Activated T-helper 9 cell treated with anti-CD3 and anti-CD28 coated beads, Interleukin-2, amount 50 U/mL, for 16 hours (primary cell): ENCODE measurements around the gene RNF40.

ENCODE experiments used
- DNase-seq: peaks from one replicate; pipeline ENCODE4 v3.0.0-alpha.2; 2020; ENCODE audit warnings: low read depth

RNF40 gene

GRCh38 chr16:30740364-30741251 is 21.5 kb upstream of the RNF40 start:
- no peak for DNase-seq

DNA sequence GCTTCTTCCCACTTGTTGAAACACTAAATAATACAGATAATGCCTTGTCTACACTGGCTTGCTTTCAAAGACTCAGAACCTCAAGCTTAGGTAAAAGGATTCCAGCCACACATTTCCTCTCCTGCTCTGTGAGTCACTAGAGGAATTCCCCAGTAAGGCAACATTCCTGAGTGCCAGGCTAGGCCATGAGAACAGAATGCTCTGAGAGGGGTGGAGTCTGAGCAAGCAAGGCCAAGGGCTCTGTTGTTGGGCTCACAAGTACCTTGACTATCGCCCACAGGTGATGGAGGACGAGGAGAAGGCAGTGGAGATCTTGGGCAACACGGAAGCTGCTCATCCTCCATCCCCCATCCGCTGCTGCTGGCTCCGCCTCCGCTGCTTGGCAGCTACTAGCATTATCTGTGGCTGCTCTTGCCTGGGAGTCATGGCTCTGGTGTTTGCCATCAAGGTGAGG is 20.6 kb upstream of the RNF40 start:
- no peak for DNase-seq

- no peak for DNase-seq
Measured at GRCh38 chr16:30743716-30744115, 18.4 kb upstream of the RNF40 start.

DNA sequence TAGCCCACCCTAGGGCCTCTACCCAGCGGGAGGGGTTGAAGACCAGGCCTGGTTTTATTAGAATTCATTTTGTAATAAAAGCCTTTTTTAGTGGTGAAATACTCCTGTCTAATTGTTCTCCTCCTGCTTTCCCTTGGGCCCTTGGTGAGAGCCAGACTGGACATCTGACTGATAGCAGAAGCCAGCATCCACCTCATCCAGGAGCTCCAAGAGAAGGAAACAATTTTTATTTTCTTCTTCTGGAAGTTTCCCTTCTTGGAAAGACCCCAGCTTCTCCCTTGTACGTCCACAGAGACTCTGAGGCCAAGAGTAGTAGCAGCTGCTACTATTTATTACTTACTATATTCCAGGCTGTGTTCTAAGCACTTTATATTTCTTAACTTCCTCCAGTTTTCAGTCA is 17.9 kb upstream of the RNF40 start:
- DNase-seq, result no peak

GRCh38 chr16:30745082-30745481 is 17.0 kb upstream of the RNF40 start:
- no peak for DNase-seq

- DNase-seq, result no peak
Measured at GRCh38 chr16:30746638-30747175, 15.4 kb upstream of the RNF40 start.

DNA sequence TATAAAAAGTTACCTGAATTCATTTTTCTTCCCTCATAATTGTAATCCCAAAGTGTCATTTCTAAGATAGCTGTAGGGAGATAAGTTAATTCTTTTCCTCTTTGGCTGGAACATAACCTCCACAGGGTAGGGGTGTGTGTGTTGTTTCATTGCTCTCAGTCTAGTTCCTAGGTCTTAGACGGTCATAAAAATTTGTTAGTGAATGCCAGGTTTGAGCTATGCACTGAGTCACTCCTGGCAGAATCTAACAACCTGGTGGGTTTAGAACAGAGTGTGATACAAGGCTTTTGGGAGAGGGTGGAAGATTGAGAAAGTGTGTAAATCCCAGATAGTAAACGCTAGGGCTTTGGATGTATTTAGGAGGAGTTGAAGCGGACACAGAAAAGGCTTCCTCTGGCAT is 14.8 kb upstream of the RNF40 start:
- no peak for DNase-seq

GRCh38 chr16:30747799-30748633 is 14.1 kb upstream of the RNF40 start, which contains the start of gene PHKG2:
TSS of gene PHKG2 (plus strand) at chr16:30748425. CDS start at chr16:30748821, 396 bp downstream.
- peak; percentile 94 for DNase-seq

GRCh38 chr16:30748634-30749445 is 13.3 kb upstream of the RNF40 start:
- DNase-seq, result no peak

GRCh38 chr16:30750201-30750600 is 11.9 kb upstream of the RNF40 start:
- DNase-seq, result no peak

GRCh38 chr16:30750876-30751465 is 11.2 kb upstream of the RNF40 start:
- DNase-seq, result no peak

DNA sequence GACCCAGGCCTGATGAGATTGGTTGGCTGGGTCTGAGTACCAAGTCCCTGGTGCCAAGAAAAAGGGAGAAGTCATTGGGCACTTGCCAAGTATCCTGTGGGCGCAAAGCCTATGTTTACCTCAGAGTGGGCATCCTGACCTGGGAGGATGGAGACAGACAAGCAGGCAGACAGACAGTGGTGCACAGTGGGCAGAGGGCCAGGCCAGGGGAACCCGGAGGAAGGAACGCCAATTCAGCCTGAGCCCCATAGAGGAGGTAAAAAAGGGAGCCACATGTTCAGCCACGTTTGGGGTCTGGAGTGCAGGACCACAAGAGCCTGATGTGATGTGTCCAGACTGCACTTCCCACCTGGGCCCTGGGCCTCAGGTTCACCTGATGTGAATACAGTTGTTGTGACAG is 8.5 kb upstream of the RNF40 start:
- DNase-seq, result no peak

GRCh38 chr16:30755955-30756780 is 6.0 kb upstream of the RNF40 start:
- DNase-seq, result no peak

DNA sequence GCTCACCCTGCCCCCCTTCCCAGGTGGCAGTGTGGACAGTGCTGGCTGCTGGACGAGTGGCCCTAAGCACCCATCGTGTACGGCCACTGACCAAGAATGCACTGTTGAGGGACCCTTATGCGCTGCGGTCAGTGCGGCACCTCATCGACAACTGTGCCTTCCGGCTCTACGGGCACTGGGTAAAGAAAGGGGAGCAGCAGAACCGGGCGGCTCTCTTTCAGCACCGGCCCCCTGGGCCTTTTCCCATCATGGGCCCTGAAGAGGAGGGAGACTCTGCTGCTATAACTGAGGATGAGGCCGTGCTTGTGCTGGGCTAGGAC is 5.4 kb upstream of the RNF40 start:
- no peak for DNase-seq

DNA sequence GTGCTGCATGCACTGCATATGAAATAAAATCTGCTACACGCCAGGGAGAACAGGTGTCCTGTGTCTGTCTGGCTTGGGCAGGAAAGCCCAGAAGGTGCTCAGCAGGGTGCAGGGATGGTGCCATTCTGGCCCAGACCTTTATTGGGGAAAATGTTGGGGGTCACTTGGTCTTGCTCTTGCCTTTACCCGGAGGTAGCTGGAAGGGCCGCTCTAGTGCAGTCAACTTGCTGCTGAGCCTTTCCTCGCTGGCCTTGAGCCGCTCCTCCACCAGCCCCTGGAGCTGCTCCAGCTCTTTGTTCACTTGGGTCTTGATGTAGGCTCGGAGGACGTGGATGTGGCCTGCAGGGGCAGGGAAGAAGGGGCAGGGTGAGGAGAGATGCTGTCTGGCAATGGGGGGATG is 4.8 kb upstream of the RNF40 start:
- no peak for DNase-seq

- no peak for DNase-seq
Measured at GRCh38 chr16:30758988-30759491, 3.1 kb upstream of the RNF40 start.

GRCh38 chr16:30760001-30760559 is 2.0 kb upstream of the RNF40 start:
- no peak for DNase-seq

GRCh38 chr16:30760577-30761426 is 1.3 kb upstream of the RNF40 start:
- DNase-seq, result no peak

DNA sequence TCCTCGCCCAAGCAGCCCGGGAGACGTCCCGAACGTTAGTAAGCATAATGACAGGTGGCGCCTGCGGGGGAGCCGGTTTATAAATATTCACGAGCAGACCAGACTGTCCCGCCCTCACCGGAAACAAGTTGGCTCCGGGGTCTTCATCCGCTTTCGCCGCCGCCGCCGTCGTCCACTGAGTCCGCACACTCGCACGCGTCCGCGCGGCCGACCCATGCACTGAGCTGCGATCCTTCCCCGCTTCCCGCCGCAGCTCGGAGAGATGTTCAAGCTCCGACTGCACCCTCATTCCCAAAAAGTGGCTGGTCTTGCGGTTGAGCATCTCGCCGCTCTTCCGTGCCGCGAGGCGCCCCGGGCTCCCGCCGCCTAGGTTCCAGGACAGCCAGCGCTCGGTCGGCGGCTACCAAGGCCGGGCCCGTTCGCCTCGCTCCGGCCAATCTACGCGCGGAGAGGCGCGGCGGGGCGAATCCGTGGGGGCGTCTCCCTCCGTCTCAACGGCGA is 645 bp upstream of the RNF40 start:
- DNase-seq, result no peak
